GM13977 (cell line): ENCODE data around the gene TECPR2.

Experiments
- DNase-seq: peaks from one replicate; pipeline ENCODE4 v3.0.0; 2012; ENCODE audit warnings: low spot score
- in situ Hi-C: fragments of 300-500 bp; cut with MboI; formaldehyde crosslinking; loops from one replicate; pipeline ENCODE4 v1.12.0; 2022; ENCODE audit warnings: low sequenced_read_pairs, low pct_unique_long_range_greater_than_20kb, mixed read lengths, inconsistent platforms; ENCODE audit not compliant: unreplicated experiment
- TF ChIP-seq, protein P1 (sequence below): IDR thresholded peaks from 2 replicates; pipeline ENCODE4 v1.5.1; 2012; ENCODE audit warnings: mild to moderate bottlenecking, control low read depth; ENCODE audit not compliant: insufficient read depth; ENCODE audit errors: extremely low read depth, missing control alignments

TECPR2 gene

DNA sequence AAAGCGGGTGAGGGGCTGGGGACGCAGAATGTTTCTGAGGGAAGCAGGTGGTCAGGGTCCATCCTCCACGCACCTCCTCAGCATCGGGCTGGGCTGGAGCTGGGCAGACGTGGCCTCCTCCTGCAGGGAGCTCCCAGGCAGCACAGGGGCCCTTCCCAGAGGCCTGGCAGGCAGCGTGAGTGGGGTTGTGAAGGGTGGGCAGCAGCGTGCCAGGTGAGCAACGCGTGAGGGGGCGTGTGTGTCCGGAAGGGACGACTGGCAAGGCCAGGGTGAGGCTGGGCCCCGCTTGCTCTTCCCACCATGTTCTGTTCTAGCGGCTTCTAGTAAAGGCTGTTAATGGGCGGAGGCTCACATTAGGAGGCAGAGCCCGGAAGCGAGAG is 129.8 kb downstream of the TECPR2 start:
- DNase-seq = no peak
- TF ChIP-seq, protein P1, sequence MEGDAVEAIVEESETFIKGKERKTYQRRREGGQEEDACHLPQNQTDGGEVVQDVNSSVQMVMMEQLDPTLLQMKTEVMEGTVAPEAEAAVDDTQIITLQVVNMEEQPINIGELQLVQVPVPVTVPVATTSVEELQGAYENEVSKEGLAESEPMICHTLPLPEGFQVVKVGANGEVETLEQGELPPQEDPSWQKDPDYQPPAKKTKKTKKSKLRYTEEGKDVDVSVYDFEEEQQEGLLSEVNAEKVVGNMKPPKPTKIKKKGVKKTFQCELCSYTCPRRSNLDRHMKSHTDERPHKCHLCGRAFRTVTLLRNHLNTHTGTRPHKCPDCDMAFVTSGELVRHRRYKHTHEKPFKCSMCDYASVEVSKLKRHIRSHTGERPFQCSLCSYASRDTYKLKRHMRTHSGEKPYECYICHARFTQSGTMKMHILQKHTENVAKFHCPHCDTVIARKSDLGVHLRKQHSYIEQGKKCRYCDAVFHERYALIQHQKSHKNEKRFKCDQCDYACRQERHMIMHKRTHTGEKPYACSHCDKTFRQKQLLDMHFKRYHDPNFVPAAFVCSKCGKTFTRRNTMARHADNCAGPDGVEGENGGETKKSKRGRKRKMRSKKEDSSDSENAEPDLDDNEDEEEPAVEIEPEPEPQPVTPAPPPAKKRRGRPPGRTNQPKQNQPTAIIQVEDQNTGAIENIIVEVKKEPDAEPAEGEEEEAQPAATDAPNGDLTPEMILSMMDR = no peak
- in situ Hi-C loops = no loop called here

DNA sequence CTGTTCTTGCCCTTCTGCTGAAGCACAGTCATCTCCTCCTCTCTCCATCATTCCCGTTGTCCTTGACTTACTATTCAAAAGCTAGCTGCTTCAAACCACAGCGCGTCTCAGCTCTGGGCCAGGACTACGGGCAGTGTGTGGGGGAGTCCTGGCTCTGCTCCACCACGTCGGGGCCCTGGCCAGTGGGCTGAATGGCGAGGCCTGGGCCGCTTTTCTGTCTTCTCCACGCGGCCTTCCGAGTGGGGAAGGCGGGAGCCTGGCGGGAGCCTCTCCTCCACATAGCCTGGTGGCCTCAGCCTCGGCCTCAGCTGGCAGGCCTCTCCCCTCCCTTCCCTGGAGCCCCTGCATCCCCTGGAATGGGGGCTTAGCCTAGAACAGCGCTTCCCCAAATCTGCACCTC is 130.4 kb downstream of the TECPR2 start:
- no peak for DNase-seq
- in situ Hi-C loops = no loop called here
- TF ChIP-seq, protein P1 = no peak

DNA sequence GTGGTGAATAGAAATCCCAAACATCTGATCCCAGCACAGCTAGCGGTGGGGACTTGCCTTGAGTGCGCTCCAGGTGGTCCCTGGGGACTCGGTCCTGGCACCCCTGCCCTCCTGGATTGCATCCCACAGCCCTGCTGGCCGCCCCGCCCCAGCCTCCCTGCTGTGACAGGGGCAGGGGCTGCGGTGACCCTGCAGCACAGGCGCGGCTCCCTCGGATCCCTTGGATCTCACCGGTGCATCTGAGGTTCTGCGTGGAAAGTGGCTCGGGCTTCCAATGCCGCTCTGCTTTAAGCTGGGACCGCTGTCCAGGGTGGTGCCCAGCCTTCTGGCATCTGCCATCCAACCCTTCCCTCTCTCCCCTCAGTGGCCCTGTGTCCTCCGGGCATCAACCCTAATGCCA is 130.8 kb downstream of the TECPR2 start:
- no peak for DNase-seq
- TF ChIP-seq, protein P1 = no peak
- in situ Hi-C loops = no loop called here

DNA sequence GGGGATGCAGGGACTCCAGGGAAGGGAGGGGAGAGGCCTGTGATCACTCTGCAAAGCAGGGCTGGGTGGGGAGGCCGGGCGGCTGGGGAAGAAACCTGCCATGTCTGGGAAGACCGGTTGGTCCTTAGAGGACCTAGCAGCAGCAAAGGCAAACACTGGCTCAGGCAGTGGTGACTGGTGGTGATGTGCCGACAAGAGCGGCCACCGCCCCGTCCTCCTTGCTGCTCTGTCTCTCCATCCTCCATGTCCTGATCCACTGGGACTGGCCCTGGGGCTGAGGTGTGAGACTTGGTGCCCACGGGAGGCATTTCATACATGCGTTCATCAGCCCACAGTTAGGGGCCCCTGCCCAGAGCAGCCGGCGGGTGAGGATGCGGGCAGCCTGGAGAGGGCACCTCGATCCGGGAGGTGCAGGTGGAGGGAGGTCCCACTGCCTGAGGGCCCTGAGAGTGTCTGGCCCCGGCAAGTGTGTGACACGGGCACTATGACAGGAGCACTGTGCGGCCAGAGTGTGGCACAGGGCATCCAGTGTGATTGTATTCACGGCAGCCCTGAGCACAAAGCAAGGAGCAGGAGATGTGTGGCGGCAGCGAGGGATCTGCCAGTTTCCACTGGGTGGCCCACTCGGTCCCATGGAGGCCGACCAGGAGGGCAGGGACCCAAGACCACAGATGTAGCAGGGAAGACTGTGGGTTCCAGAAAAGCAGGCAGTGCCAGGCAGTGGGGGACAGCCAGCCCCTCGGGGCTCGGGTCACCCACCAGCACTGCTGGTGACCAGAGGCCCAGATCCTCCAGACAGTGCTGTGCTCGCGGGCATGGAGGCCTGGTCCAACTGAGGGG is 133.0 kb downstream of the TECPR2 start:
- TF ChIP-seq, protein P1 = no peak
- DNase-seq = no peak
- in situ Hi-C loops = no loop called here

DNA sequence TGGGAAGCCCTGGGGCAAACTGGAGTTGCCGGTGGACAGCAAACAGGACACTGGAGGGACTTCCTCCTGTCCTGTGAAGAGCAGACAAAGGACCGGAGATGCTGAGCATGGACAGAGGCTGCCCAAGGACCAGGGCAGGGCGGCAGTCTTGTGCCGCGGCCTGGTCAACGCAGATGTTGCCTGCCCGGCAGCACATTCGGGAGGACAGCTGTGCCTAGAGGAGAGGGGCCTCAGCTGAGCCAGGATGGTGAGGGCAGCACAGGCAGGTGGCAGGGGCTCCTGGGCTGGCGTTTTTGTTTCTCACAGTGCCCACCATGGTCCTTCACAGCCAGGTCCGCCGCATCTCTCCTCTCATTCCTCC is 133.6 kb downstream of the TECPR2 start:
- no peak for DNase-seq
- TF ChIP-seq, protein P1 = no peak
- in situ Hi-C loops = no loop called here

DNA sequence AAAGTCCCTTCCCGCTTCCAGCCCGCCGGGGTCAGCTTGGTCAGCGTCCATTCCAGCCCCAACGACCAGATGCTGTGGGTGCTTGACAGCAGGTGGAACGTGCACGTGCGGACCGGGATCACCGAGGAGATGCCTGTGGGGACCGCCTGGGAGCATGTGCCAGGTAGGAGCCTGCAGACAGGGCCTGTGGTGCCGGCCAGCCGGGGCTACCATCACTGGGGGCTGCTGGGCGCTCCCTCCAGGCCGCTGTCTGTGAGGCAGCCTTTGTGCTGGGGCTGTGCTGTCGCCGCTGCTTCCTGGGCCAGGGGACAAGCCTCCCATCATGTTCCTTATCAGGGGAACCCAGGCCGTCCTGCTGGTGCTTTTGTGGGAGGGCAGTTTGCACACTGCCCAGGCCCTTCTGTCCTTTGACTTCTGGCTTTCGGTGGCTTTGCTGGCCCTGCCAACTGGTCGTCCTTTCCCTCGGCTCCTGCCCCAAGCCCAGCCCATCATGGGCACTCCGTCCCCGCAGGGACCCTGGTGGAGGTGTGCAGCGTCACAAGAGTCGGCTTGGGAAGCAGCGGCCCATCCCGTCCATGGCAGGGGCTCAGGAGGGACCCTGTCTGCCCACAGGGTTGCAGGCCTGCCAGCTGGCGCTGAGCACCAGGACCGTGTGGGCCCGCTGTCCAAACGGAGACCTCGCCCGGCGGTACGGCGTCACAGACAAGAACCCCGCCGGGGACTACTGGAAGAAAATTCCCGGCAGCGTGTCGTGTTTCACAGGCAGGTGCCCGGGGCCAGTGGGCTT is 134.4 kb downstream of the TECPR2 start:
- no peak for DNase-seq
- TF ChIP-seq, protein P1 = no peak
- in situ Hi-C loops = no loop called here
